ENCODE results near the gene MYO18A. TPM values are rescaled to one million over a fixed set of nuclear protein-coding genes. Genes with fewer than 3 reads are reported as not detected.

MYO18A gene
- total RNA-seq, 4 donors from 2014 or later: 71.6 to 125 (median 104) TPM

DNA sequence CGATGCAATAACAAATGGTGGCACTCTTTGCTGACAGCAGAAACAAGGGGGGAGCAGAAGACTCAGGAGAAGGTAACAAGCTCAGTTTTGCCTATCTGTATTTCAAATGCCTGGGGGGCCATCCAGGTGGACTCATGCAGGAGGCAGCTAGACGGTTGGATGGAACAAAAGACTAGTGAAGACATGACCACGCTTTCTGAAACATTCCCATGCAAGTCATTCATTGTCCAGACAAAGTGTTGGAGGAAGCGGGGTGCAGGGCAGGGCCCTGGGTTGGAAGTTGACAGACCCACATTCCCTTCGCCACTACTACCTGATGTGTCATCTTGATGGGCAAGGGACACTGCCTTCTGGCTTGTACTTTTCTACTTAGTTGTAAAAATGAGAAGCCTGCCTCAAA lies 36.7 kb upstream of the MYO18A start:
- 79 to 88% methylated on average over 5 of the region's 5 CpGs for WGBS, 2 donors
- no peak for TF ChIP-seq EP300 (IDR thresholded peaks at IDR 0.05)
- TF ChIP-seq CTCF (IDR thresholded peaks at IDR 0.05): no peak
- TF ChIP-seq POLR2A (IDR thresholded peaks at IDR 0.05): no peak
- H3K9me3 ChIP-seq: no peaks in the 10 kb centered on the region
- no peaks in the 10 kb centered on the region for H3K36me3 ChIP-seq
- H3K27ac ChIP-seq: no peak overlapping the region
- no peak overlapping the region for H3K4me3 ChIP-seq
- H3K27me3 ChIP-seq: no peaks in the 10 kb centered on the region
- H3K4me1 ChIP-seq: peaks cover 0 to 20% (median 1%) of the 10 kb centered on the region in 4 donors
- no peak for DNase-seq (ENCODE audit: low spot score in 2 of 2)

- DNase-seq (ENCODE audit: low spot score in 2 of 2): no peak
- H3K36me3 ChIP-seq: no peaks in the 10 kb centered on the region
- H3K4me1 ChIP-seq: peaks cover 0 to 20% (median 1%) of the 10 kb centered on the region in 4 donors
- H3K4me3 ChIP-seq: no peak overlapping the region
- no peaks in the 10 kb centered on the region for H3K27me3 ChIP-seq
- TF ChIP-seq EP300 (IDR thresholded peaks at IDR 0.05): no peak
- no peak for TF ChIP-seq POLR2A (IDR thresholded peaks at IDR 0.05)
- TF ChIP-seq CTCF (IDR thresholded peaks at IDR 0.05): no peak
- 84 to 91% methylated on average over 6 of the region's 6 CpGs for WGBS, 2 donors
- no peaks in the 10 kb centered on the region for H3K9me3 ChIP-seq
- H3K27ac ChIP-seq: no peak overlapping the region
These were observed 36.0 kb upstream of the MYO18A start for GRCh38 chr17:29216181-29216580.

DNA sequence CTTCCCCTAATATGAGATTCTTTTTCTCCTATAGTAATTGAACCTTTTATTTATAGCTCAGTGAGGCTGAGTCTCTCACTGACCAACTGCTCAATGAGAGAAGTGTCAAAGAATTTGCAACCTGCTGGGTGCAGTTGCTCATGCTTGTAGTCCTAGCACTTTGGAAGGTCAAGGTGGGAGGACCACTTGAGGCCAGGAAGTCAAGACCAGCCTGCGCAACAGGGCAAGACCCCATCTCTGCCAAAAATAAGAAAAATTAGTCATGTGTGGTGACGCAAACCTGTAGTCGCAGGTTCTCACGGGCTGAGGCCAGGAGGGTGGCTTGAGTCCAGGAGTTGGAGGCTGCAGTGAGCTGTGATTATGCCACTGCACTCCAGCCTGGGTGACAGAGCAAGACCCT lies 35.5 kb upstream of the MYO18A start:
- no peak for DNase-seq (ENCODE audit: low spot score in 2 of 2)
- no peak for TF ChIP-seq POLR2A (IDR thresholded peaks at IDR 0.05)
- TF ChIP-seq EP300 (IDR thresholded peaks at IDR 0.05): no peak
- no peak for TF ChIP-seq CTCF (IDR thresholded peaks at IDR 0.05)
- Histone ChIP-seq H3K9me3 (no peaks in the 10 kb centered on the region), H3K4me3 (no peak overlapping the region), H3K27ac (no peak overlapping the region), H3K4me1 (peaks cover 0 to 20% (median 1%) of the 10 kb centered on the region in 4 donors), H3K27me3 (no peaks in the 10 kb centered on the region), H3K36me3 (no peaks in the 10 kb centered on the region)
- 85 to 90% methylated on average over 4 of the region's 4 CpGs for WGBS, 2 donors

DNA sequence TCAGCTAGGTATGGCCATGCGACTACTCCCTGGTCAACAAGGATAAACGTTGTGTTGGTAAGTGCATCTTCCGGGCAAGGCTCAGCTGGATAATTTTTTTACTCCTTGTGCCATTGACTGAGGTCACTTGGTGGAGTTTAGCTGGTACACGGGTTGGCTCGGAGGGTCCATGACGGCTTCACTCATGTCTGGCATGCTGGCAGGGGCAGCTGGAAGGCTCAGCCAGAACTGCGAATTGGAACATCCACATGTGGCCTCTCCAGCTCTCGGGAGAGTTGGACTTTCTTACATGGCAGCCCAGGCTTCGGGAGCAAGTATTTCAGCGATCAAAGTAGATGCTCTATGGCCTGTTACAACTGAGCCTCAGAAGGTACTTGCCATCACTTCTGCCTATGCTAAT lies 35.0 kb upstream of the MYO18A start:
- 84 to 92% methylated on average over 10 of the region's 10 CpGs for WGBS, 2 donors

More for the DNA sequence above, 35.0 kb upstream of the MYO18A start:
- Histone ChIP-seq H3K4me3 (no peak overlapping the region), H3K27ac (no peak overlapping the region), H3K27me3 (no peaks in the 10 kb centered on the region), H3K36me3 (no peaks in the 10 kb centered on the region), H3K9me3 (no peaks in the 10 kb centered on the region), H3K4me1 (peaks cover 0 to 20% (median 1%) of the 10 kb centered on the region in 4 donors)
- TF ChIP-seq CTCF (IDR thresholded peaks at IDR 0.05) (no peak), EP300 (IDR thresholded peaks at IDR 0.05) (no peak), POLR2A (IDR thresholded peaks at IDR 0.05) (no peak)
- no peak for DNase-seq (ENCODE audit: low spot score in 2 of 2)

Measured in tibial nerve (tissue), 4 donors.